ENCODE measurements around the gene RGSL1.

- TF ChIP-seq CTCF (IDR thresholded peaks at IDR 0.05) (no peak), REST (IDR thresholded peaks at IDR 0.05; ENCODE audit: insufficient read depth in 1 of 2, low read depth in 2 of 2, low read length in 1 of 2) (no peak), POLR2AphosphoS5 (IDR thresholded peaks at IDR 0.05; ENCODE audit: low read depth, low read length) (no peak), SIN3A (IDR thresholded peaks at IDR 0.05; ENCODE audit: borderline replicate concordance, insufficient read depth, low read depth, low read length) (no peak)
These were observed 35.9 kb downstream of the RGSL1 start for GRCh38 chr1:182485861-182486260.

Measured in Panc1 (cell line).